Activated CD4-positive, alpha-beta T cell treated with anti-CD3 and anti-CD28 coated beads for 48 hours (primary cell): Measurements from ENCODE around the gene DNAJC5G.
A peak's percentile ranks its signal among the peaks of the same experiment; 100 is the strongest.
"Not testable (repeated sequence)": the region's sequence is repeated elsewhere in the genome, so short reads cannot be mapped to it uniquely, and the experiment has no call there.

ENCODE experiments used
- DNase-seq: peaks from one replicate; pipeline ENCODE4 v3.0.0-alpha.2; 2020

DNAJC5G gene

DNA sequence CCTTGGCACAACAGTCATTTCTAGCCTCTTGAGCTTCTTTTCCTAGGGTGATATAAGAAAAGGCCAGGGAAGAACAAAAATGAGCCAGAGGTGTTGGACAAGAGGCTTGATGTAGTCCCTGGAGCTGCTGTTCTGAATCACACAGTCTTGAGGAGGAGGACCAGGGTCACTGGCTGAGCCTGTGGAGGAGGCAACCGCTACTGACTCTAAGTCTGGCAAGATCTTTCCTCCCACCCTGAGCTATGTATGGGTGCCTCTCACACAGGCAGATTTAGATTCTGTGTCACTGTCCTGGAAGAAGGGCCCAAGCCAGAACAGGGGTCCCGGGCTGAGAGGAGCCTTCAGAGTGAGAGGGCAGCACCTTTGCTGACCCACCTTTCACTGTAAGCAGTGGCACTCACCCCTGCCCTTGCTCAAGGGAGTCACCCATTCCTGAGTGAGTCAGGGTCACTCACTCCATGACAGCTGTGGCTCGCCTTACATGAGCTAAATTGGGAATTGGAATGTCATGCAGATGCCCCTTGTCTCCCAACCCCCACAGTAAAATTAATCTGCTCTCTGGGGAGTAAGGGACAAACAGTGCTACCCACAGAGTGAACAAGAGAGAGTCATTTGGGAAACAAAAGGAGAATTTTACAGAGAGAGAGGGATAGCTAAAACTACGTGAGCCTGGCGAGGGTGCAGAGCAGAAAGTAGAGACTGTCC, 6.8 kb downstream of the DNAJC5G start, which contains the start of gene TRIM54:
TRIM54 (plus strand) TSS at position 575 of the 705 bp plus-strand sequence. CDS start 303 bp downstream, outside the sequence.
- DNase-seq: no peak

DNA sequence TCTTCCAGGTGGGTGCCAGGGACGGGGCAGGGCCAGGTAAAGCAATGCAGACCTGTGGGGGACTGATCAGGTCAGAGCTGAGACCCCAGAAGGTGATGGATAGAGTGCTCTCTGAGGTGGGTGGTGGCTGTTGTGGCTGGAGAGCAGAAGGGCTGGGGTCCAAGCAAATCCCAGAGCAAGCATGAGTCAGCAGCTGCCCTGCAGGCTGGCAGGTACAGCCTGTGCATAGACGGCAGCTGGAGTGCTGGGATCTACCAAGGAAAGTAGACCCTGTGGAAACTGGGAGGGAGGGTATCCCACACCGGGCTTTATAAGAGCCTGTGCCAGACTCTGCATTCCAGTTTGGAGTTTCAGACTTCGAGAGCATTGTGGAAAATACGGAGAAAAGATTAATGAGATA, 7.7 kb downstream of the DNAJC5G start:
- no peak for DNase-seq

DNA sequence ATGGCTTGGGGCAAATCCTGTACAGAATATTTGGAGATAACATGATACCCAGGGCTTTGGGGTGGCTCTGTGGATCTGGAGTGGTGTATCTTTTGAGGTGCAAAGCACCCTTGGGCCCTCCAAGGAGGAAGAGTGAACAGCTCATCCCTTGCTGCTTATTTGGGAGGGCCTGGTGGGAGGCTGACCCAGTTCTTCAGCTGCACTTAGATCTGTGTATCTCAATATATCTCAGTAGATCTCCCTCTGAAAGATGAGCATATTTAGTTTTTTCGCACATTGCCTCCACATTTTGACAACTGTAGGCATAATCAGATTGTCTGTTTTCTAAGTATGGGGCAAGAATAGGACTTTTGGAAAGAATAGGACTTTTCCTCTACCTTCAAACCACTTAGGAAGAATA, 9.8 kb downstream of the DNAJC5G start:
- no peak for DNase-seq

DNA sequence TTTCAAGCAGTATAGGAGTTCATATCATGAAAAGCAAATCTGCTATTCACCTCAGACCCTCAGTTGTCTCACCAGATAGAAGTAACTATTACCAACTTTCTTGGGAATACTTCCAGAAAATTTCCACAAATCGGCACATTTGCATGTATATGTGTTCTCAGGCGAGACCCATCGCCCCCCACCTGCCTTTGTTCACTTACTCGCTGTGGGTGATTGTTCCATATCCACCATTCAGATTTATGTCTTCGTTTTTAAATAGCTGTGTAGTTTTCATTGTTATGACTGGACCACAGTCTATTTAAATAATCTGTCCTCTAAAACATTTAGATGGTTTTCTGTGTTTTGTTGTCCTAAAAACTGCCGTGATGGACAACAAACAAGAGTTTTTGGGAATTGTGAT, 10.2 kb downstream of the DNAJC5G start:
- no peak for DNase-seq

DNA sequence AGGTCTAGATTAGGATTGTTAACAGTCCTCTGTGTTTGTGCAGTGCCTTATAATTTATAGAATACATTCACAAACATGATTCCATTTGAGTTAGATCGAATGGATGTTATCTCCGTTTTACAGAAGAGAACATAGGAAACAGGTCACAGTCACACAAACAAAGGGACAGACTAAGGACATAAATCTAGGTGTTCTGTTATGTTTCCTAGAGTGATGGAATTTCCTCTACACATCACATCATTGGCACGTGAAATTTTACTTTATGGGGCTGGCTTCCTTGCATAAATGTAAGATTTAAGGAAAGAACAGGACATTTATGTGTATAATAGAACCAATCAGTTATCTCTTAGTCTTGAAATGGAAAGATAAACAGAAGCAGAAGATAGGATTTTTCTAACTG, 13.4 kb downstream of the DNAJC5G start:
- no peak for DNase-seq

DNA sequence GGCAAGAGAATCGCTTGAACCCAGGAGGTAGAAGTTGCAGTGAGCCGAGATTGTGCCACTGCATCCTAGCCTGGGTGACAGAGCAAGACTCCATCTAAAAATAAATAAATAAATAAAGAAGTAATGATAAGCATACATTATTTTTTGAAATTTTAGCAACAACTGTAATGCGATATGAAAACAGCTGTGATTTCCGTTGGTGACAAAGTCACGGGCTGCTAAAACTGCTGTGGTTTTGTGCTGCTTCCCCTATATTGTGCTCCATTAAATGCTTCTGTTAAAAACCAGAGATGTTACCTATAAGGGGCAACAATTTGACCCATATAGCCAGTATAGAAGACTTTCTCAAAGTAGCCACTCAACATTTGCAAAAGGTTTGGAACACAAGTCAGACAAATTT, 15.3 kb downstream of the DNAJC5G start:
- no peak for DNase-seq

DNA sequence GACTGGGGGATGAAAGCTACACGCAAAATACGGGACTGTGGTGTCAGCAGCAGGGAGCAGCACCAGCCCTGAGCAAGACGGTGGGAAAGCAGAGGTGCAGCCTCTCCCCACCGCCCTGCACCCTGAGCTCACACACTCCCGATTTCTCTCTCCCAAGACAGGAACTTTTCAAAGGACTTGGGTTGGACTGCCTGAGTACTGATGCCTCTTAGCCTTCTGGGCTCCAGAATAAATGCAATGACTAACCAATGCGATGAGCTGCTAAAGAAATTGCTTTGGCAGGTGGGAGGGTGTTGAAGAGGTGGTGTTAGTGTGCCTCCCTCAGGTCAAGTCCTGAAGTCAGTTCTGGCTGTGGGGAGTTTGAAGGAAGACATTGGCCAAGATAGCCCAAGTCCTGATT, 16.6 kb downstream of the DNAJC5G start:
- DNase-seq: no peak

DNA sequence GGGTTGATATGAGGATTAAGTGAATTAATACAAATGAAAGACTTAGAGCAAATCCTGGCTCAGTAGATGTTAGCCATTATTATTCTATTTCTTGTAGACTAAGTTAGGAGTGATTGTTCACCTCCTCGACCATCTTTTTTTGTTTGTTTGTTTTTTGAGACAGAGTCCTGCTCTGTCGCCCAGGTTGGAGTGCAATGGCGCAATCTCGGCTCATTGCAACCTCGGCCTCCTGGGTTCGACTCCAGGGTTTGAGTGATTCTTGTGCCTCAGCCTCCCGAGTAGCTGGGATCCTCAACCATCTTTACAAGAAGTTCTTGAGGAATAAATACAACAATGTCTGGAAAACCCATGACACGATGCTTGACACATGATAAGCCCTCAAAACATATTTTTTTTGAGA, 19.7 kb downstream of the DNAJC5G start:
- DNase-seq: no peak

DNA sequence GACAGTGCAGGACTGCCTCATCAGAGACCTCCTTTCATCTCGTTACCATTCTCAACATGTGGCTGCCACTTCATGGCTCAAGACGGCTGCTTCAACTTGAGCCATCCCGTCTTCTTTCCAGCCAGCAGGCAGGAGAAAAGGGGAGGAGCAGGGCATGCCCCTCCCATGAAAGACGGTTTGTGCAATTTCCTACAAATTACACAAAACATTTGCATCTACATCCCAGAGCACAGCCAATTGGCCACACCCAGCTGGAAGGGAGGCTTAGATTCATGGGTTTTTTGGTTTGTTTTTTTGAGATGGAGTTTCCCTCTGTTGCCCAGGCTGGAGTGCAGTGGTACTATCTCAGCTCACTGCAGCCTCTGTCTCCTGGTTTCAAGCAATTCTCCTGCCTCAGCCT, 21.2 kb downstream of the DNAJC5G start:
- no peak for DNase-seq

DNA sequence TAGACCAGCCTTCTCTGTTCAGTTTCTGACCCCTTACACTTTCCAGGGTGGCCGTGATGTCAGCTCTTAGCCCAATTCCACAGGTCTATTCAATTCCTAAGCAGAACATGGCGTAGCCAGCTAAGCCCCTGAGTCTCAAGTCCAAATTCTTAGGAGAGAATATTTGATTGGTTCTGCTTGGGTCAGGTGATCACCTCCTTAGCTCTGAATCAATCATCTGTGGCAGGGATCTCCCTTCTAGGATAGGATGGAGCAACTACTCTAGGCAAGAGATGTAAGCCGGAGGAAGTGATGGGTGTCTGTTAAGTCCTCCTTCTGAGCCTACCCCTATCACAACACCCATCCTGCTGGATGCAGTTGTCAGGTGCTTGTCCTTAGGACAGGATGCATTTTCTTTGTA, 22.0 kb downstream of the DNAJC5G start:
- no peak for DNase-seq

DNA sequence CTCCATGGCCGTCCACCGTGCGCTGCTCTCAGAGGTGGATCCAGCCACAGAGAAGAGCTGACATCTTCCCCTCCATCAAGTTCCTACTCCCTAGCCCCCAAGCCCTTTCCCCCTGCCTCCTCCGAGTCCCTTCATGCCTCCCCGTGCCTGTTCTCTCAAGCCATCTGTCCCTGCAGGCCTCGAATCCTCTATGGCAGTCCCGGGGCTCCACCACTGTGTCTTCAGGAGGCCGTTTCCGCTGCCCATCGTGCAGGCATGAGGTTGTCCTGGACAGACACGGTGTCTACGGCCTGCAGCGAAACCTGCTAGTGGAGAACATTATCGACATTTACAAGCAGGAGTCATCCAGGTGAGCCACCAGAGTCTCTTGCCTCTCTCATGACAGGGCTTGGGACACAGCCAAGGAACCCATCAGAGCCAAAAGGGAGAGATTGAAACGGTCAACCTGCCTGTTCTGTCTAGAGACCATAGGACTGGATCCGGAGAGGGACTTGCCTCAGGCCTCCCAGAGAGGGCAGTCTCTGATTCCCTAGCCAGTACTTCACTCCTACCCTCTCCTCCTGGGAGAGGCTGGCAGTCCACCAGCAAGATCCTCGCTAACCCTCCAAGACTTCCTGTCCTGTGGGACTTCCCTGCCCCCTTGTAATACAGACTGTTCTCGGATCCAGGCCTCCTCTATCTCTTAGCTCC, 23.3 kb downstream of the DNAJC5G start:
- DNase-seq: no peak

DNA sequence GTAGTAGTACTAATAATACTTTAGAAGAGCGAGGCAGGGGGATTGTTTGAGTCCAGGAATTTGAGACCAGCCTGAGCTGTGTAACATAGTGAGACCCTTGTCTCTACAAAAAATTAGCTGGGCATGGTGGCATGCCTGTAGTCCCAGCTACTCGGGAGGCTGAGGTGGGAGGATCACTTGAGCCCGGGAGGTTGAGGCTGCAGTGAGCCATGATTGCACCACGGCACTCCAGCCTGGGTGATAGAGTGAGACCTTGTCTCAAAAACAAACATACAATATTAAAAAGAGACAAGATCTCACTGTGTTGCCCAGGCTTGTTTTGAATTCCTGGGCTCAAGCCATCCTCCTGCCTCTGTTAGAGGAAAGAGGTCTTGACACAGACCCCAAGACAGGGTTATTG, 25.4 kb downstream of the DNAJC5G start:
- not testable (repeated sequence) for DNase-seq

DNA sequence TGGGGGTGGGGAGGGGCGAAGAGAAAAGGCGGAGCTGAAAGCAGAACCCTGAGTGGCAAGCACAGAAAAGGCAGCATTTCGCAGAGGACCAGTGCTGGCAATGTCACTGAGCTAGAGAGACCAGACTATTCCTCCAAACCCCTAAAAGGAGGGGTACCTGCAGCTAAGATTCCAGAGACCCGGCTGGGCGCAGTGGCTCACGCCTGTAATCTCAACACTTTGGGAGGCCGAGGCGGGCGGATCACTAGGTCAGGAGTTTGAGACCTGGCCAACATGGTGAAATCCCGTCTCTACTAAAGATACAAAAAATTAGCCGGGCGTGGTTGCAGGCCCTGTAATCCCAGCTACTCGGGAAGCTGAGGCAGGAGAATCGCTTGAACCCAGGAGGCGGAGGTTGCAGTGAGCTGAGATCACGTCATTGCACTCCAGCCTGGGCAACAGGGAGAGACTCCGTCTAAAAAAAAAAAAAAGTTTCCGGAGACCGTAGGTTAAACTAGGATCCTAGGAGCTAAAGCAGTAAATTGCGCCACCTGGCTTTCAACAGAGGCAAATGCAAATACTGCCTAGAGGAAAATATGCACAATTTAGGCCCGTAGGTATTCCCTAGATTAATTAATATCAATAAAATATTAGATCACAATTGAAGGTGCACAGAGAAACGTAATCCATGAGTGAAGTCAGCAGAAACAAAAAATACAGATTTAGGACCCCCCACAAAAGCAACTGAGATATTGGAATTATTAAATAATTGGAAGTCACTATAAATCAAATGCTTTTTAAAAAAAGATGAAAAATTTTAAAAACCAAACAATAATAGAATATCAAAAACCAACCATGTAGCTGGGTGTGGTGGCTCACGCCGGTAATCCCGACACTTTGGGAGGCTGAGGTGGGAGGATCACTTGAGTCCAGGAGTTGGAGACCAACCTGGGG, 28.1 kb downstream of the DNAJC5G start:
- peak; percentile 56 for DNase-seq

DNA sequence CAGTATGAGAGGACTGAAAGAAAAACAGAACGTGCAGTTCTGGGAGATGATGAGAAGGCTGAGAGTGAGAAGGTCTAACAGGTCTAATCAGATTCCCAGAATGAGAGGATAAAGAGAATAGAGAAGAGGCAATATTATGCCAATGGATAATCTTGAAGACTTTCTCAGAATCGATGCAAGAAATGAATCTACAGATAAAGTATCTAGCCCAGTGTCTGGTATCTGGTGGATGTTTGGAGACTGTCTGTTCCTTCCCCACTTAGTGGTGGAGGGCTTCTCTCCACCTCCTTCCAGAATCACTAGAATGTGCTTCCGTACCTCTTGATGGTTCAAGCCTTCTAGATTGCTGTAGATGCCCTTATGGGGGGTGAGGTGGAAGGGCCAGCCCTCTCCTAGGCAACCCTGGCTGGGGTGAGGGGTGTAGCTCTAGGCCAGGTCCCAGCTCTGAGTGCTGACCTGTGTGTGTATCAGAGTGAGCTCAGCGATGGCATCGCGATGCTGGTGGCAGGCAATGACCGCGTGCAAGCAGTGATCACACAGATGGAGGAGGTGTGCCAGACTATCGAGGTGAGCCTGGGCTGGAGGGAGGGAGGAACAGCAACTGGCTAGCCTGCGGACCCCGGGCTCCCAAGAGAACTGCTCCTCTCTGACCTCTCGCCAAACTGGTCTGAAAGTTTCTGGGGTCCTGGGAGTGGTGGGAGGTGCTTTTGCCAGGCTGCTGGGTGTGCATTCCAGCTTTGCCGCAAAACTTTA, 29.4 kb downstream of the DNAJC5G start:
- DNase-seq: no peak

DNA sequence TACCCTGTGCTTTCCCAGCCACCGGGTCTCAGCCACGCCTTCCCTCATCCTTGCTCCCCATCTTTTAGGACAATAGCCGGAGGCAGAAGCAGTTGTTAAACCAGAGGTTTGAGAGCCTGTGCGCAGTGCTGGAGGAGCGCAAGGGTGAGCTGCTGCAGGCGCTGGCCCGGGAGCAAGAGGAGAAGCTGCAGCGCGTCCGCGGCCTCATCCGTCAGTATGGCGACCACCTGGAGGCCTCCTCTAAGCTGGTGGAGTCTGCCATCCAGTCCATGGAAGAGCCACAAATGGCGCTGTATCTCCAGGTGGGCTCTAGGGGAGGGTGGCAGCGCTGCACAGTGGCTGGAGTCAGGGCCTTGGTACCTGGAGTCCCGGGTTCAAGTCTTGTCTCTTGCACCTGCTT, 30.3 kb downstream of the DNAJC5G start:
- no peak for DNase-seq

DNA sequence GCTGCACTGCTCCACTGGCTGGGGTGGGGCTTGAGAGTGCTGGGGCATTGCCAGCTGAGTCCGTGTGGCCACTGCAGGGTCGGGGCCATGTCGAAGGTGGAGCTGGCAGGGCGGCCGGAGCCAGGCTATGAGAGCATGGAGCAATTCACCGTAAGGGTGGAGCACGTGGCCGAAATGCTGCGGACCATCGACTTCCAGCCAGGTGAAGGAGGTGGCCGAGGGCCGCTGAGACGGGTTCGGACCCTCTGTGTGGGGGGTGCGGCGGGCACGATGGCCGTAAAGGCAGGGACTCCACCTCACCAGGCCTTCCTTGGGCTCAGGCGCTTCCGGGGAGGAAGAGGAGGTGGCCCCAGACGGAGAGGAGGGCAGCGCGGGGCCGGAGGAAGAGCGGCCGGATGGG, 30.9 kb downstream of the DNAJC5G start:
- DNase-seq: no peak

DNA sequence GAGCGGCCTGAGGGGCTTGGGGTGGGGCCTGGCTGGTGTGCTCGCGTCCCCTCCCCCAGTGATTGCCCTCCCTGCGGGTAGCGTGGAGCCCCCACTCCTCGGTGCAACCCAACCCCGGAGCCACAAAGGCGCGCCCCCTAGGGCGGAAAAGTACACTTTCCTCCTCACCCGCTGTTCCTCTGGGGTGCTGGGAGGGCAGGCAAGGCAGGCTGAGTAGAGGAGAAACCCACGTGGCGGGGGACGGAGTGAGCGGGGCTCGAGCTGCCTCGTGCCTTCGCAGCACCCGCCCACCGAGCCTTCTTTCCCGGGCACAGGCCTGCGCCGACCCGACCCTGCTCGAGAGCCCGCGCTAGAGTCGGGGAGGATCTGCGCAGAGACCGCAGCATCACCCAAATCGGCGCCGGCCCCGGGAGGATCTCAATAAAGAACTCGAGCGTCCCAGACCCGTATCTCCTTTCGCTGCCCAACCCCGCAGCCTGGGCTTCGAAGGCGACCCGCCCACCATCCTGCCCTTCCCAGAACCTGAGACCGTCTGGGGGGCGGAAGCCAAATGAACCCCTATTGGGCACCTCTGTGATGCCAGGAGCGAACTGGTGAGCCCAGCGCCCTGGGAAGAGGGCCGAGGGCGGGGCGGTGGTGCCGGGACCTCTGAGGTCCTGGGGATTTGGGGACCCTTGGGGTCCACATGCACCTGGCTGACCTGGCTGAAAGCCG, 31.5 kb downstream of the DNAJC5G start:
- peak; percentile 56 for DNase-seq

DNA sequence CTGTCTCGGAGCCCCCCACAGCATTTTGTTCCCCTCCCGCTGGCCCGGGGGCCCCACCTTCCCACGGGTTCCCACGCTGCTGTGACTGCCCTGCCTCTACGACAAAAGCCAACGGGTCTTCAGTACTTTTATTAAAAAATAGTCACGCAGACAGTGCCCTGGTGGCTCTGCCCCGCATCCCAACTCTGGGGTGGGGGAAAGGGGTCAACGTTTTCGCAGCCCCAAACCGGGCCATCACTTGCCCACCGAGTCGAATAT, 32.0 kb downstream of the DNAJC5G start:
- no peak for DNase-seq

DNA sequence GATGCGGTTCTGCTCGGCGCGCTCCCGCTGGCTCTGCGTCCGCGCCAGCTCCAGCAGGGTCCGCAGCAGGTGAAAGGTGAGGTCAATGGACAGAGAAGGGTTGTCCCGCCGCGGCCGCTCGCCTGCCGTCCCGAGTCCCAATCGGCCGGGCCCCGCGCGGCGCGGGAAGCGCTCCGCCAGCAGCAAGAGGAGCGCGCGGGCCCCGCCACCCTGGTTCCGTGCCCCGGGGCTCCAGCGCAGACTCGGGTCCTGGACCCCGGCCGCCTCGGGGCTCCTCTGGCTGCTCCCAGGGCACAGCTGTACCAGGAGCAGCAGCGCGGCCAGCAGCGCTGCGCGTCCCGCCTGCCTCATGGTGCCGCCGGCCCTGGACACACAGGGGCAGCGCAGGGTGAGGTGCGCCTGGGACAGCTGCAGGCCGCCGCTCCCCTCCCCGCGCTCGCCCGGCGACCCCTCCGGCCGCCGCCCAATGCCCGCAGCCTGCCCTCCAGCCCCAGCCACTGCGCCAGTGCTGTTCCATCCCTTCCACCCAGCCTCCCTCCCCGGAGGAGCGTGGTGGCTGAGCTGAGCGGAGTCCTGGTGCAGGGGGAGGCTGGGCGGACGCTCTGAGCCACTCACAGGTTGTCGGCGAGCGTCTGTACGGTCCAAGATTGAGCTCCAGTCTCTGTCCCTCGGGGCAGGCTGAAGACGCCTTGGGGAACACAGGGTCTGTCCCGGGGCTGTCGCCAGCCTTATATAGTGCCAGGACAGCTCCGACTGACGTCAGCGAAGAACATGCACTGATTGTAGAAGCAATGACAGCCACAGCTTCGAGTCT, 32.5 kb downstream of the DNAJC5G start:
- DNase-seq: no peak

DNA sequence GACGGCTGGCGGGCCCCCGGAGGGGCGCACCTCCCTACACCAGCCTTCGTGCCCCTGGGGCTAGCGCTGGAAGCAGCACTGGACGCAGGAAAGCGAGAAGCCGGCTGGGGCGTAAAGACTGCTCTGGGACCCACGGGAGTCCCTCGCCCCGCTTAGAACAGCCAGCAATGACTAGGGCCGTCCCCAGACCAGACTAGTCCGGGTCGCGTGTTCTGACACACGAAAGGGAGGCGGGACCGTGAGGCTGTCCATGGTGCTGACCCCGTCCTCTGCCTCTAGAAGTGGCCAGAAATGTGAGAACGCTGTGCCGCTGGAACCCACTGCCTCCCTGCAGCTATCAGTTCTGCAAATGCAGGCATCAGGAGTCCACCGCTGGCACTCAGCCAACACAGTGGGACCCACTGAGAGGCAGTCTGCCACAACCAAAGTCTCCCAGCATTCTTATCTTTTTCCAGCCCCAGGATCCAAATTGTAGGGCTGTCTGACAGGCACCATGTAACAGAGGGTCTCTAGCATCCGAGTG, 33.2 kb downstream of the DNAJC5G start, which contains the start of gene UCN:
UCN (minus strand) TSS at position 87 of the 523 bp plus-strand sequence. CDS start 550 bp downstream, outside the sequence.
- DNase-seq: peak; percentile 25

DNA sequence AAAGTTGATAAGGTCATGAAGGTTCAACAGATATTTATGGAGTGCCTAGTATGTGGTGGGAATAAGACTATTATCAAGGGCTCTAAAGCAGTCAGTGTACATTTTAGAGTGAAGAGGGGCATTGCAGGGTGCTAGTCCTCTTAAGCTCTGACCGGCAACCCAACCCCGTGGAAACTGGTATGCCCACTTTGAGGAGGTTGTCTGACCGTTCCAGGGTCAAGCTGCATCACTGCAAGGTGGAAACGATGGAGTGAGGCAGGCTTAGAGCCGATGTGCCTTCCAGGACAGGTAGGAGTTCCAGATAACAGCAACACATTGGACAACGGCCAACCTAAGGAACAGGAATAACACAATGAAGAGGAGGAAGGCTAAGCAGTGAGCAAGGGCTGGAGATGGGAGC, 34.4 kb downstream of the DNAJC5G start:
- no peak for DNase-seq
